ENCODE results near the gene ARMC12.

ARMC12 gene

DNA sequence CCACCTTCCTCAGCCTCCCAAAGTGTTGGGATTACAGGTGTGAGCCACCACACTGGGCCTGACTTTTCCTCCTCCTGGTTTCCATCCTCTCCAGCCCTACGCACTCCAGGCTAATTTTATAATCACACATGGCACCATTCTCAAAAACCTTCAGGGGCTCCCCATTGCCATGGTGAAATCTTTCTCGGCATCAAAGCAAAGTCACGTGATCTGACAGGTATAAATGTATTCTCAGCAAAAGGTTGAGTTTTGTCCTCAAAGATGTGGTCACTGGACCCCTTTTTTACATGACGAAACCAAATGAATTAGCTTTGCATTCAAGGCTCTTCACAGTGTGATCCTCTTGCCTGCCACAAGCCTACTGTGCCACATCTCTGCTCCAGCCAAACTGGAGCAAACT lies 15.5 kb downstream of the ARMC12 start:
- TF ChIP-seq GLIS3 (CRISPR knock-in tag; IDR thresholded peaks at IDR 0.05) (no peak), ZNF70 (CRISPR knock-in tag; IDR thresholded peaks at IDR 0.05) (no peak), BACH2 (CRISPR knock-in tag; IDR thresholded peaks at IDR 0.05; ENCODE audit: borderline replicate concordance) (no peak), TOX (CRISPR knock-in tag; IDR thresholded peaks at IDR 0.05; ENCODE audit: borderline replicate concordance) (no peak), ZFP3 (CRISPR knock-in tag; IDR thresholded peaks at IDR 0.05) (no peak), ESRRG (CRISPR knock-in tag; IDR thresholded peaks at IDR 0.05) (no peak), ZC3H10 (CRISPR knock-in tag; IDR thresholded peaks at IDR 0.05) (no peak), TCF4 (CRISPR knock-in tag; IDR thresholded peaks at IDR 0.05; ENCODE audit: borderline replicate concordance) (no peak), PPARA (CRISPR knock-in tag; IDR thresholded peaks at IDR 0.05; ENCODE audit: borderline replicate concordance) (no peak), ZFP30 (CRISPR knock-in tag; IDR thresholded peaks at IDR 0.05) (no peak)
- TF ChIP-seq, protein P1, sequence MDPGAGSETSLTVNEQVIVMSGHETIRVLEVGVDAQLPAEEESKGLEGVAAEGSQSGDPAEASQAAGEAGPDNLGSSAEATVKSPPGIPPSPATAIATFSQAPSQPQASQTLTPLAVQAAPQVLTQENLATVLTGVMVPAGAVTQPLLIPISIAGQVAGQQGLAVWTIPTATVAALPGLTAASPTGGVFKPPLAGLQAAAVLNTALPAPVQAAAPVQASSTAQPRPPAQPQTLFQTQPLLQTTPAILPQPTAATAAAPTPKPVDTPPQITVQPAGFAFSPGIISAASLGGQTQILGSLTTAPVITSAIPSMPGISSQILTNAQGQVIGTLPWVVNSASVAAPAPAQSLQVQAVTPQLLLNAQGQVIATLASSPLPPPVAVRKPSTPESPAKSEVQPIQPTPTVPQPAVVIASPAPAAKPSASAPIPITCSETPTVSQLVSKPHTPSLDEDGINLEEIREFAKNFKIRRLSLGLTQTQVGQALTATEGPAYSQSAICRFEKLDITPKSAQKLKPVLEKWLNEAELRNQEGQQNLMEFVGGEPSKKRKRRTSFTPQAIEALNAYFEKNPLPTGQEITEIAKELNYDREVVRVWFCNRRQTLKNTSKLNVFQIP (CRISPR knock-in tag; IDR thresholded peaks at IDR 0.05; ENCODE audit: borderline replicate concordance, low read depth) = no peak
- TF ChIP-seq, protein P2, sequence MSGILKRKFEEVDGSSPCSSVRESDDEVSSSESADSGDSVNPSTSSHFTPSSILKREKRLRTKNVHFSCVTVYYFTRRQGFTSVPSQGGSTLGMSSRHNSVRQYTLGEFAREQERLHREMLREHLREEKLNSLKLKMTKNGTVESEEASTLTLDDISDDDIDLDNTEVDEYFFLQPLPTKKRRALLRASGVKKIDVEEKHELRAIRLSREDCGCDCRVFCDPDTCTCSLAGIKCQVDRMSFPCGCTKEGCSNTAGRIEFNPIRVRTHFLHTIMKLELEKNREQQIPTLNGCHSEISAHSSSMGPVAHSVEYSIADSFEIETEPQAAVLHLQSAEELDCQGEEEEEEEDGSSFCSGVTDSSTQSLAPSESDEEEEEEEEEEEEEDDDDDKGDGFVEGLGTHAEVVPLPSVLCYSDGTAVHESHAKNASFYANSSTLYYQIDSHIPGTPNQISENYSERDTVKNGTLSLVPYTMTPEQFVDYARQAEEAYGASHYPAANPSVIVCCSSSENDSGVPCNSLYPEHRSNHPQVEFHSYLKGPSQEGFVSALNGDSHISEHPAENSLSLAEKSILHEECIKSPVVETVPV (CRISPR knock-in tag; IDR thresholded peaks at IDR 0.05) = no peak
- no peak for ATAC-seq

DNA sequence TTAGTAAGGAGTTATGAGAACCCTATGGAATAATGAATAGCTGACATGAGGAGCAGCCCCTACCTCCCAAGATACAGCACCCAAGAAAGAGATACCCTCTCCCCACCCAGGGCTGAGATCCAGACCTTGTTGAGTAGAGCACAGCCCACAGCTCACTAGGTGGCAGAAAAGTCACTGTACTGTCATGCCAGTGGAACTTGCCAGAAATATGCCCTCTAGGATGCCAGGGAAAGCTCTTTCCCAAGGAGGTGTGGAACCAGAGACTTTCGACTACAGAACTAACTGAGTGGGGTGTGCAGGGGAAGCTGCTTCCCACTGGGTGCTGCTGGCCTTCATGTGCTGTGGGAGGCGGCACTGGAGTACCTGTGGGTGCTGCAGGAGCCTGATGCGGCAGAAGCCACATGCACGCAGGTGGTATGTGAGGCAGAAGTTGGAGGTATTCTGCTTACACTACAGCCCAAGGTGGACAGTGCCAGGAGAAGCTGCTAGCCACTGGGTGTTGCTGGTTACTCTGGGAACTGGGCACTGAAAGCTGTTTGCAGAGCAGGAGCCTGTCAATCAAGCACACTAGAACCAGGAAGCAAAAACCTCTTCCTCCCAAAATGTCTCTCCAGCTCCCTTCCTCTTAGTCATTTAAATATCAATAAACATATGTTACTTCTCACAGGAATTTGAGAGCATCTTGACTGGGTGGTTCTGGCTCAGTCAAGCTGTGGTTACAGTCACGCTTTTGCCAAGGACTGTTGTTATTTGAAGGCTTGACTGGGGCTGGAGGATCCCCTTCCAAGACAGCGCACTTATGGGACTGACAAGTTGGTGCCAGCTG lies 17.8 kb downstream of the ARMC12 start:
- TF ChIP-seq TCF4 (CRISPR knock-in tag; IDR thresholded peaks at IDR 0.05; ENCODE audit: borderline replicate concordance) (no peak), SNAI2 (CRISPR knock-in tag; IDR thresholded peaks at IDR 0.05) (no peak), ZNF8 (CRISPR knock-in tag; IDR thresholded peaks at IDR 0.05) (no peak), PPARA (CRISPR knock-in tag; IDR thresholded peaks at IDR 0.05; ENCODE audit: borderline replicate concordance) (no peak), GLIS3 (CRISPR knock-in tag; IDR thresholded peaks at IDR 0.05) (no peak), OSR1 (CRISPR knock-in tag; IDR thresholded peaks at IDR 0.05) (no peak), ARNTL (CRISPR knock-in tag; IDR thresholded peaks at IDR 0.05; ENCODE audit: borderline replicate concordance, low read depth) (no peak), RARB (CRISPR knock-in tag; IDR thresholded peaks at IDR 0.05) (no peak), TOX (CRISPR knock-in tag; IDR thresholded peaks at IDR 0.05; ENCODE audit: borderline replicate concordance) (no peak), ZC3H10 (CRISPR knock-in tag; IDR thresholded peaks at IDR 0.05) (no peak)
- TF ChIP-seq, protein P3, sequence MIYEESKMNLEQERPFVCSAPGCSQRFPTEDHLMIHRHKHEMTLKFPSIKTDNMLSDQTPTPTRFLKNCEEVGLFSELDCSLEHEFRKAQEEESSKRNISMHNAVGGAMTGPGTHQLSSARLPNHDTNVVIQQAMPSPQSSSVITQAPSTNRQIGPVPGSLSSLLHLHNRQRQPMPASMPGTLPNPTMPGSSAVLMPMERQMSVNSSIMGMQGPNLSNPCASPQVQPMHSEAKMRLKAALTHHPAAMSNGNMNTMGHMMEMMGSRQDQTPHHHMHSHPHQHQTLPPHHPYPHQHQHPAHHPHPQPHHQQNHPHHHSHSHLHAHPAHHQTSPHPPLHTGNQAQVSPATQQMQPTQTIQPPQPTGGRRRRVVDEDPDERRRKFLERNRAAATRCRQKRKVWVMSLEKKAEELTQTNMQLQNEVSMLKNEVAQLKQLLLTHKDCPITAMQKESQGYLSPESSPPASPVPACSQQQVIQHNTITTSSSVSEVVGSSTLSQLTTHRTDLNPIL (CRISPR knock-in tag; IDR thresholded peaks at IDR 0.05; ENCODE audit: low read depth) = no peak
- ATAC-seq = peak; percentile 28; the same call in 2 of the 3 replicates

DNA sequence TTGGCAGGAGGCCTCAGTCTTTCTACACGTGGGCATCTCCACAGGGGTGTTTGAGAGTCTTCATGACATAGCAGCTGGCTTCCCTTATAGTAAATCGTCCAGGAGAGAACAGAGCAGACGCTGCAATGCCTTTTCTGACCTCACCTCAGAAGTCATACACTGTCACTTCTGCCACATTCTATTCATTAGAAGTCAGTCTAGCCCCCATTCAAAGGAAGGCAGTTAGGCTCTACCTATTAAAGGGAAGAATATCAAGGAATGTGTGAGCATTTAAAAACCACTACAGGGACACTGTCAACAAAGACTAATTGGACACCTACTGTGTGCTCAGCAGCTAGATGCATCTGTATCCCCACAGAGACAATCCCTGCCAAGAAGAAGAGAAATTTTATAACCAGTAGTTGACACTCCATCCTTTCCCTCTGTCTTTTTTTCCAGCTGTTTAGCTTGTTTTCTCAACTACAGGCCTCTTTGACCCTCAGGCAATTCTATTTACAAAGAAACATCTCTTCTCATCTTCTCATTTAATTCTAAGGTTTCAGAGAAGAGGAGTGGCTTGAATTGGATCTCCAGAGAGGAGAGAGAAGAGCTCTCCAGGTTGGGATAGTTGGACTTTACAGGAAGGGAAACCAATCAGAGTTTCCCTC lies 18.6 kb downstream of the ARMC12 start:
- TF ChIP-seq ZNF70 (CRISPR knock-in tag; IDR thresholded peaks at IDR 0.05) = no peak
- TF ChIP-seq ZNF565 (CRISPR knock-in tag; conservative IDR thresholded peaks at IDR 0.05; ENCODE audit: low read depth) = no peak
- TF ChIP-seq ISL1 (CRISPR knock-in tag; IDR thresholded peaks at IDR 0.05) = no peak
- TF ChIP-seq BACH2 (CRISPR knock-in tag; IDR thresholded peaks at IDR 0.05; ENCODE audit: borderline replicate concordance) = no peak
- no peak for TF ChIP-seq ARNTL (CRISPR knock-in tag; IDR thresholded peaks at IDR 0.05; ENCODE audit: borderline replicate concordance, low read depth)
- no peak for TF ChIP-seq RARB (CRISPR knock-in tag; IDR thresholded peaks at IDR 0.05)
- ATAC-seq = no peak

DNA sequence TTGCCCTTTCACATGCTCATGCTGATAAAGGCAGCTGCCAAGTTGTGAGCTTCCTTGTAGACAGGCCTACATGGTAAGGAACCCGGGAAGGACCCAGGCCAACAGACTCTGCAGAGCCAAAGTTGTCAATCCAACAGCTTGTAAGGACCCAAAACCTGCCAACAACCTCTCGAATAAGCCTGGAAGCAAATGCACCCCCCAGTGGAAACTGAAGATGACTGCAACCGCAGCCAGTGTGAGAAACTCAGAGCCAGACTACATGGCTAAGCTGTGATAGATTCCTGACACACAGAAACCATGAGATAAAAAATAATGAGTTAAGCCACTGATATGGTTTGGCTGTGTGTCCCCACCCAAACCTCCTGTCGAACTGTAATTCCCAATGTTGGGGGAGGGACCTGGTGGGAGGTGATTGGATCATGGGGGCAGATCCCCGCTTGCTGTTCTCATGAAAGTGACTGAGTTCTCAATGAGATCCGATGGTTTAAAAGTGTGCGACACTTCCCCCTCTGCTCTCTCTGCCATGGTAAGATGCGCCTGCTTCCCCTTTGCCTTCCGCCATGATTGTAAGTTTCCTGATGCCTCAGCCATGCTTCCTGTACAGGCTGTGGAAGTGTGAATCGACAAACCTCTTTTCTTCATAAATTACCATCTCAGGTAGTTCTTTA lies 20.8 kb downstream of the ARMC12 start:
- TF ChIP-seq ARNTL (CRISPR knock-in tag; IDR thresholded peaks at IDR 0.05; ENCODE audit: borderline replicate concordance, low read depth) (no peak), ZNF565 (CRISPR knock-in tag; conservative IDR thresholded peaks at IDR 0.05; ENCODE audit: low read depth) (no peak), TOX (CRISPR knock-in tag; IDR thresholded peaks at IDR 0.05; ENCODE audit: borderline replicate concordance) (no peak), ZNF8 (CRISPR knock-in tag; IDR thresholded peaks at IDR 0.05) (no peak)

More for the DNA sequence above, 20.8 kb downstream of the ARMC12 start:
- ATAC-seq = peak; percentile 58; the same call in 2 of the 3 replicates
